A549 (cell line): Measurements from ENCODE around the gene ELL2. TPM values are rescaled to one million over a fixed set of nuclear protein-coding genes. Genes with fewer than 3 reads are reported as not detected.

Source experiments
- ATAC-seq, 2 experiments: fragments of 200-7000 bp in 1 of 2; fragments of >200 bp in 1 of 2; cut with Nextera tagmentation in 1 of 2; cut with Tn5 transposase in 1 of 2; 3 replicates each; pipeline versions ENCODE4 v1.8.0 to v1.9.1; 2018 to 2020; ENCODE audit warnings: mild to moderate bottlenecking in 1 of 2, moderate library complexity in 1 of 2
- CTCF ChIA-PET: fragments of 300-600 bp; sonication (Branson Sonifier 250); formaldehyde crosslinking; extraction: SDS; loops from one replicate; lab custom pipeline; 2021; ENCODE audit warnings: antibody characterized with exemption, inconsistent platforms; lab: Yijun Ruan, JAX
- POLR2A ChIA-PET: fragments of 350-600 bp; formaldehyde crosslinking; extraction: SDS; loops from one replicate; lab custom pipeline; 2021; ENCODE audit warnings: antibody characterized with exemption, inconsistent platforms; lab: Yijun Ruan, JAX
- DNase-seq, 2 experiments: peaks; one replicate each; pipeline versions ENCODE4 v3.0.0 to v3.0.0-alpha.2; 2011 to 2016; ENCODE audit warnings: low read depth in 1 of 2, low spot score in 1 of 2
- FAIRE-seq: peaks from 2 replicates; lab custom pipeline; 2011; peaks lifted over from hg19 to GRCh38; lab: Jason Lieb, UNC
- H3K27ac ChIP-seq, 2 experiments: fragments of >200 bp; sonication (Bioruptor Twin); formaldehyde crosslinking; 3 replicates each; pipeline ENCODE4 v1.5.1; 2016 to 2017
- H3K4me1 ChIP-seq: fragments of >200 bp; sonication (Bioruptor Twin); formaldehyde crosslinking; 3 replicates; pipeline ENCODE4 v1.6.1; 2016
- H3K4me2 ChIP-seq: fragments of >200 bp; sonication (Bioruptor Twin); formaldehyde crosslinking; 3 replicates; pipeline ENCODE4 v1.6.1; 2016
- H3K4me3 ChIP-seq: fragments of >200 bp; sonication (Bioruptor Twin); formaldehyde crosslinking; 3 replicates; pipeline ENCODE4 v1.5.1; 2016
- H3K9me3 ChIP-seq: fragments of >200 bp; sonication (Bioruptor Twin); formaldehyde crosslinking; 3 replicates; pipeline ENCODE4 v1.6.1; 2016
- BHLHE40 ChIP-seq: IDR thresholded peaks from 2 replicates; pipeline ENCODE4 v1.6.1; 2012; ENCODE audit warnings: low read depth, low read length, inconsistent platforms
- CBX8 ChIP-seq: fragments of 200-600 bp; sonication (generic); IDR thresholded peaks from 2 replicates; pipeline ENCODE4 v1.6.1; 2016
- FOSB ChIP-seq: fragments of 250-450 bp; sonication (Bioruptor Pico); IDR thresholded peaks from 2 replicates; pipeline ENCODE4 v1.5.0; 2020; ENCODE audit warnings: mild to moderate bottlenecking, moderate library complexity
- FOSL2 ChIP-seq, 2 experiments: fragments of 450-650 bp in 1 of 2; fragments of >200 bp in 1 of 2; sonication (Bioruptor Twin) in 1 of 2; formaldehyde crosslinking; IDR thresholded peaks; 2 replicates each; pipeline versions ENCODE4 v1.5.0 to v1.6.1; 2016 to 2020; ENCODE audit warnings: mild to moderate bottlenecking in 1 of 2, moderate library complexity in 1 of 2
- FOXS1 ChIP-seq: fragments of 250-450 bp; sonication (Bioruptor Pico); IDR thresholded peaks from 2 replicates; pipeline ENCODE4 v1.5.0; 2020; ENCODE audit warnings: mild to moderate bottlenecking, moderate library complexity
- GATA3 ChIP-seq: IDR thresholded peaks from 2 replicates; pipeline ENCODE4 v1.6.1; 2012; ENCODE audit warnings: borderline replicate concordance
- HDAC2 ChIP-seq: fragments of 200-600 bp; sonication (generic); IDR thresholded peaks from 2 replicates; pipeline ENCODE4 v1.6.1; 2016
- HOXB13 ChIP-seq: fragments of 250-450 bp; sonication (Bioruptor Pico); IDR thresholded peaks from 2 replicates; pipeline ENCODE4 v1.5.0; 2020; ENCODE audit warnings: low read depth, mild to moderate bottlenecking, moderate library complexity
- JUN ChIP-seq, 2 experiments: fragments of >200 bp; sonication (Bioruptor Twin); formaldehyde crosslinking; IDR thresholded peaks; 2 replicates in 1 of 2; 3 replicates in 1 of 2; pipeline ENCODE4 v1.6.1; 2016 to 2017
- MAZ ChIP-seq: fragments of 150-350 bp; IDR thresholded peaks from 2 replicates; pipeline ENCODE4 v1.6.1; 2014; ENCODE audit warnings: antibody characterized with exemption, low read depth, low read length, borderline replicate concordance
- NFE2L2 ChIP-seq: fragments of 150-350 bp; conservative IDR thresholded peaks from 2 replicates; pipeline ENCODE4 v1.6.1; 2014; ENCODE audit warnings: low read length
- PHF8 ChIP-seq: fragments of 200-600 bp; sonication (generic); IDR thresholded peaks from 2 replicates; pipeline ENCODE4 v1.6.1; 2016; ENCODE audit warnings: low read depth, mild to moderate bottlenecking, antibody characterized with exemption, moderate library complexity, borderline replicate concordance
- POLR2A ChIP-seq: IDR thresholded peaks from 2 replicates; pipeline ENCODE4 v1.6.1; 2012; ENCODE audit warnings: mild to moderate bottlenecking, low read length
- RNF2 ChIP-seq: fragments of 200-600 bp; sonication (generic); IDR thresholded peaks from 2 replicates; pipeline ENCODE4 v1.6.1; 2016; ENCODE audit warnings: low read depth, mild to moderate bottlenecking, antibody characterized with exemption, moderate library complexity, borderline replicate concordance
- ZFP36 ChIP-seq: fragments of 450-650 bp; IDR thresholded peaks from 2 replicates; pipeline ENCODE4 v1.6.1; 2014; ENCODE audit warnings: borderline replicate concordance; ENCODE audit not compliant: partially characterized antibody
- ZSCAN20 ChIP-seq: fragments of 250-450 bp; sonication (Bioruptor Pico); IDR thresholded peaks from 2 replicates; pipeline ENCODE4 v1.8.0; 2022; ENCODE audit warnings: mild to moderate bottlenecking, moderate library complexity
- WGBS: methylation state at CpG from one replicate; pipeline ENCODE4 v1.1.6; 2017; ENCODE audit errors: missing lambda C conversion rate; 5-methylcytosine and 5-hydroxymethylcytosine counted together
- polyA plus RNA-seq, 4 experiments: library from polyadenylated mRNA; depleted of rRNA in 3 of 4; stranded (reverse); fragments of >200 nt; fragmentation: RNase III in 1 of 4; extraction: RNeasy Plus Mini Kit Qiagen cat#74134 plus additional on column Dnase treatment in 1 of 4; gene quantifications; 2 replicates in 3 of 4; 3 replicates in 1 of 4; pipeline ENCODE4 v1.2.3, GENCODE V29; 2011 to 2017
- TF ChIP-seq, protein P1 (sequence below): fragments of 450-650 bp; IDR thresholded peaks from 2 replicates; pipeline ENCODE4 v1.6.1; 2014; ENCODE audit warnings: antibody characterized with exemption
- TF ChIP-seq, protein P2 (sequence below): fragments of >200 bp; sonication (Bioruptor Twin); formaldehyde crosslinking; IDR thresholded peaks from 3 replicates; pipeline ENCODE4 v1.6.1; 2016
- TF ChIP-seq, protein P3 (sequence below): fragments of >200 bp; sonication (Bioruptor Twin); formaldehyde crosslinking; IDR thresholded peaks from 3 replicates; pipeline ENCODE4 v1.5.1; 2016

ELL2 gene
- polyA plus RNA-seq, 2 of the 4 experiments (the other 2 are of a cell fraction) = 11.8 to 24.2 TPM

DNA sequence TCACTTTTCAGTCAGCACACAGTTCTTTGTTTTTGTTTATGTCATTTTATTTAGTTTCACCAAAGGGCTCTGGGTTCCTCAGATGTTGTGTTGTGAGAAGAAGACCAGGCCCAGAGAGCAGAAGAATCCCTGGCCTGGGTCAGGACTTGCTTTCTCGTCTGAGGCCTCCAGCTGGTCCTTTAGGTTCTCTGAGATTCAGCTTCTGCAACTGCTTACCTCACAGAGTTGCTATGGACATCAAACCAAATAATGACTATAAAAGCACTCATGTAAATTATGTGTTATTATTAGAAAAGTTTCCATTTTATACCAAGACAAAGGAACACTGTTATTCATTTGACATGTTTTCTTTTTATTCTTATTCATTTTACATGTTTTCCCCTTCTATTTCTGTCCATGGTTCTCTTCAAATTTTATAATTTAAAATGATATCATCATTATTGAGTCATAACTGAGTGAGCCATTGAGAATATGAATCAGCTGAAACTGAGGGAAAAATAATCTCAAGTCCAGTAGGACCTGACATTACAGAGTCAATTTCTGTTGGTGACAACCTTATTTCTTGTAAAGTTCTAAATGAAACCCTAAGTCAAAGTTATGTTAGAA is 95.1 kb downstream of the ELL2 start:
- Histone ChIP-seq H3K4me3 (no peak overlapping the region), H3K27ac (no peak overlapping the region), H3K9me3 (no peaks in the 10 kb centered on the region), H3K4me2 (no peak overlapping the region), H3K4me1 (peaks cover 40% of the 10 kb centered on the region)
- DNase-seq = no peak
- ChIA-PET POLR2A (no interaction called here), CTCF (interaction anchor here (1.0 kb wide), 1 partner anchor 9 kb away, joined by 3 read pairs; no protein-coding TSS in a partner anchor)
- 71% methylated on average over 1 of the region's 1 CpG for WGBS
- no peak for FAIRE-seq
- TF ChIP-seq GATA3 (no peak), FOSL2 (IDR thresholded peaks at IDR 0.05) (no peak), FOSL2 (CRISPR knock-in tag; IDR thresholded peaks at IDR 0.05) (peak; percentile 33; the same call in 1 of the 2 replicates)
- ATAC-seq = no peak

- Histone ChIP-seq H3K4me1 (peaks cover 48% of the 10 kb centered on the region), H3K4me3 (no peak overlapping the region), H3K9me3 (no peaks in the 10 kb centered on the region), H3K27ac (peak overlapping the region in 1 of 2 experiments; percentile 44; a peak in 1 of 6 replicates), H3K4me2 (peak overlapping the region; percentile 17; the same call in 2 of the 3 replicates)
- DNase-seq = no peak
- 39% methylated on average over 6 of the region's 6 CpGs for WGBS
- no peak for FAIRE-seq
- no peak for ATAC-seq
- CTCF ChIA-PET = interaction anchor here (0.6 to 1.7 kb wide), 8 partner anchors 16 to 480 kb away, joined by 3 to 10 read pairs (median 3); no protein-coding TSS in a partner anchor
- POLR2A ChIA-PET = no interaction called here
- TF ChIP-seq CBX8 (no peak), HDAC2 (no peak), NFE2L2 (no peak), GATA3 (no peak), MAZ (no peak), PHF8 (no peak), ZFP36 (no peak), FOXS1 (CRISPR knock-in tag) (no peak), BHLHE40 (no peak), JUN (IDR thresholded peaks at IDR 0.05) (no peak), RNF2 (no peak), HOXB13 (CRISPR knock-in tag) (no peak)
- TF ChIP-seq, protein P1, sequence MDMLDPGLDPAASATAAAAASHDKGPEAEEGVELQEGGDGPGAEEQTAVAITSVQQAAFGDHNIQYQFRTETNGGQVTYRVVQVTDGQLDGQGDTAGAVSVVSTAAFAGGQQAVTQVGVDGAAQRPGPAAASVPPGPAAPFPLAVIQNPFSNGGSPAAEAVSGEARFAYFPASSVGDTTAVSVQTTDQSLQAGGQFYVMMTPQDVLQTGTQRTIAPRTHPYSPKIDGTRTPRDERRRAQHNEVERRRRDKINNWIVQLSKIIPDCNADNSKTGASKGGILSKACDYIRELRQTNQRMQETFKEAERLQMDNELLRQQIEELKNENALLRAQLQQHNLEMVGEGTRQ = no peak
- TF ChIP-seq, protein P2, sequence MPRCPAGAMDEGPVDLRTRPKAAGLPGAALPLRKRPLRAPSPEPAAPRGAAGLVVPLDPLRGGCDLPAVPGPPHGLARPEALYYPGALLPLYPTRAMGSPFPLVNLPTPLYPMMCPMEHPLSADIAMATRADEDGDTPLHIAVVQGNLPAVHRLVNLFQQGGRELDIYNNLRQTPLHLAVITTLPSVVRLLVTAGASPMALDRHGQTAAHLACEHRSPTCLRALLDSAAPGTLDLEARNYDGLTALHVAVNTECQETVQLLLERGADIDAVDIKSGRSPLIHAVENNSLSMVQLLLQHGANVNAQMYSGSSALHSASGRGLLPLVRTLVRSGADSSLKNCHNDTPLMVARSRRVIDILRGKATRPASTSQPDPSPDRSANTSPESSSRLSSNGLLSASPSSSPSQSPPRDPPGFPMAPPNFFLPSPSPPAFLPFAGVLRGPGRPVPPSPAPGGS = no peak
- TF ChIP-seq, protein P3, sequence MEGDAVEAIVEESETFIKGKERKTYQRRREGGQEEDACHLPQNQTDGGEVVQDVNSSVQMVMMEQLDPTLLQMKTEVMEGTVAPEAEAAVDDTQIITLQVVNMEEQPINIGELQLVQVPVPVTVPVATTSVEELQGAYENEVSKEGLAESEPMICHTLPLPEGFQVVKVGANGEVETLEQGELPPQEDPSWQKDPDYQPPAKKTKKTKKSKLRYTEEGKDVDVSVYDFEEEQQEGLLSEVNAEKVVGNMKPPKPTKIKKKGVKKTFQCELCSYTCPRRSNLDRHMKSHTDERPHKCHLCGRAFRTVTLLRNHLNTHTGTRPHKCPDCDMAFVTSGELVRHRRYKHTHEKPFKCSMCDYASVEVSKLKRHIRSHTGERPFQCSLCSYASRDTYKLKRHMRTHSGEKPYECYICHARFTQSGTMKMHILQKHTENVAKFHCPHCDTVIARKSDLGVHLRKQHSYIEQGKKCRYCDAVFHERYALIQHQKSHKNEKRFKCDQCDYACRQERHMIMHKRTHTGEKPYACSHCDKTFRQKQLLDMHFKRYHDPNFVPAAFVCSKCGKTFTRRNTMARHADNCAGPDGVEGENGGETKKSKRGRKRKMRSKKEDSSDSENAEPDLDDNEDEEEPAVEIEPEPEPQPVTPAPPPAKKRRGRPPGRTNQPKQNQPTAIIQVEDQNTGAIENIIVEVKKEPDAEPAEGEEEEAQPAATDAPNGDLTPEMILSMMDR = no peak
These were observed 96.6 kb downstream of the ELL2 start for GRCh38 chr5:95864944-95865504.

DNA sequence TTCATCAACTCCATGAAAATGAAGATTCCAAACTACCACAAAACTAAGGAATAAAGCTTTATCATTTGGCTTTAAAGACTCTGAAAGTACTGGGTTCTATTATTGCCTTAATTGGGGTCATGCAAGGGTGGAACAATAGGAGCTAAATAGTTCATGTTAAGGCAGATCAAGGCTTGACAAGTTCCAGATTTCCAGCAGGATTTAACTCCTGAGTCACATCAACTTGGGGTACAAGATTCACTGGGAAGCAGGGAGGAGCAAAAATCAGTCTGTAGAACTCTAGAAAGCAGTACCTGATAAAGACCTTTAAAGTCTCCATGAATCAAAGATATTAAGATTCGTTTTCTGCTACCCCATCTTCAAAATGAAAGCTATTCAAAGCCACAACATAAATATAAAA is 97.2 kb downstream of the ELL2 start:
- Histone ChIP-seq H3K9me3 (no peaks in the 10 kb centered on the region), H3K4me2 (peak overlapping the region; percentile 17; the same call in 1 of the 3 replicates), H3K27ac (peak overlapping the region in 1 of 2 experiments; percentile 44; a peak in 1 of 6 replicates), H3K4me3 (no peak overlapping the region), H3K4me1 (peaks cover 50% of the 10 kb centered on the region)
- 75% methylated on average over 1 of the region's 1 CpG for WGBS
- DNase-seq = no peak
- ChIA-PET POLR2A (no interaction called here), CTCF (interaction anchor here (0.8 to 1.7 kb wide), 7 partner anchors 16 to 481 kb away, joined by 3 to 10 read pairs (median 3); no protein-coding TSS in a partner anchor)
- no peak for FAIRE-seq
- ATAC-seq = no peak
- TF ChIP-seq FOSB (CRISPR knock-in tag) (no peak), MAZ (no peak), ZSCAN20 (CRISPR knock-in tag) (no peak), ZFP36 (no peak), POLR2A (no peak)
